GM19240 (cell line): ENCODE measurements around the gene RAPGEF5.

Experiments
- DNase-seq: peaks from one replicate; pipeline ENCODE4 v3.0.0; 2011; ENCODE audit warnings: low spot score; ENCODE audit not compliant: insufficient read length

The RAPGEF5 gene, protein sequence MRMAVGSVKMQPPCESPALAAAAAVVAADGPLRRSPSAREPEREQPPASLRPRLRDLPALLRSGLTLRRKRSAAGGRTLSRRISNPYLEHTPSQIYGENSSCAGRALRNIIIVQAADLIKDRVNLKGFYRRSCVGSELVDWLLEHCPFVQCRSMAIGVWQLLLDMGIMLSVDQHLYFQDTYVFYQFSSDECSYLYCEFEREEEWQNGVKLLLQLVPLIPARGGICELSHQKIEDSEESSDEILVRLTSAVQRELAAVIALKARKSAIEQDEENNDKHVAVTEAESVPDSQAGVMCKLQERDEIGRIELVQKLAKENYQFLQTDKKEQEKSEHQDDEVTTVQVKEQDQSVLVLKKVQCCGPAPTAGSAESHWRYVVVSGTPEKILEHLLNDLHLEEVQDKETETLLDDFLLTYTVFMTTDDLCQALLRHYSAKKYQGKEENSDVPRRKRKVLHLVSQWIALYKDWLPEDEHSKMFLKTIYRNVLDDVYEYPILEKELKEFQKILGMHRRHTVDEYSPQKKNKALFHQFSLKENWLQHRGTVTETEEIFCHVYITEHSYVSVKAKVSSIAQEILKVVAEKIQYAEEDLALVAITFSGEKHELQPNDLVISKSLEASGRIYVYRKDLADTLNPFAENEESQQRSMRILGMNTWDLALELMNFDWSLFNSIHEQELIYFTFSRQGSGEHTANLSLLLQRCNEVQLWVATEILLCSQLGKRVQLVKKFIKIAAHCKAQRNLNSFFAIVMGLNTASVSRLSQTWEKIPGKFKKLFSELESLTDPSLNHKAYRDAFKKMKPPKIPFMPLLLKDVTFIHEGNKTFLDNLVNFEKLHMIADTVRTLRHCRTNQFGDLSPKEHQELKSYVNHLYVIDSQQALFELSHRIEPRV

DNA sequence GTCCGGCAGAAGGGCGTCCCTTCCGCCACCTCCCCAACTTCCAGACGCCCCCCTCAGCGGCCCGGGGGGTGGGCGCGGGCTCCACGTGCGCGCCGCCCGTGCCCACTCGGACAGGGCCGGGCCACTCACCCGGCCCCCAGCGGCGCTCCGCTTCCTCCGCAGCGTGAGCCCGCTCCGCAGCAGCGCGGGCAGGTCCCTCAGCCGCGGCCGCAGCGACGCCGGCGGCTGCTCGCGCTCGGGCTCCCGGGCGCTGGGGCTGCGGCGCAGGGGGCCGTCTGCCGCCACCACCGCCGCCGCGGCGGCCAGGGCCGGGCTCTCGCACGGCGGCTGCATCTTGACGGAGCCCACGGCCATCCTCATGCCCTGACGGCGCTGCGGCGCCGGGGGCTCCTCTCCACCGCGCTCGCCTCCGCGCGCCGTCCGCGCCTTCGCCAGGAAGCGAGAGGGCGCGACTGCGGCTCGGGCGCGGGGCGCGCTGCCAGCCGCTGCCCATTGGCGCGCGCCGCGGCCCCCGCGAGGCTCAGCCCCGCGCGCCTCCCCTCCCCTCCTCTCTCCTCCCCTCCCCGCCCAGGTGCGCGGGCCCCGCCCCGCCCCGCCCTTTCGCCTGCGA lies at the start of gene RAPGEF5:
TSS of gene RAPGEF5 (minus strand) at position 454 of the 610 bp plus-strand sequence. CDS start at position 360, 94 bp downstream.
- DNase-seq: peak; percentile 29

DNA sequence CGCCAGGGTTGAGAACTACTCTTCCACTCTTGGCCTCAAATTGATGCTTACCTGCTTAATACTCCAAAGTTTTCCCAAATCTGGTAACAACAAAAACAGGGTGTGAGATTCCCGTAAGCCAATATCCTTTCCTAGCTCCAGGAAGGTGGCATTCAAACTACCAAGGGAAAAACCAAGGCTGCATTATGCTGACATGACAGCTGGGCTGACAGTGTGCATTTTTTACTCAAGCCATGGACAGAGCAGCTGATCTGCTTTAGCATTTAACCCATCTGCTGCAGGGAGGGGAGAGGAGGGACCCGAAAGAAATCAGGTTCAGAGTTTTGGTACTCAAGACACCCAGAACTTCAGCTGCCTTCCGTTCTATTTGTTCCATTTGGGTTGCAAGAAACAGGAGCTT lies 49.8 kb upstream of the RAPGEF5 start:
- no peak for DNase-seq

DNA sequence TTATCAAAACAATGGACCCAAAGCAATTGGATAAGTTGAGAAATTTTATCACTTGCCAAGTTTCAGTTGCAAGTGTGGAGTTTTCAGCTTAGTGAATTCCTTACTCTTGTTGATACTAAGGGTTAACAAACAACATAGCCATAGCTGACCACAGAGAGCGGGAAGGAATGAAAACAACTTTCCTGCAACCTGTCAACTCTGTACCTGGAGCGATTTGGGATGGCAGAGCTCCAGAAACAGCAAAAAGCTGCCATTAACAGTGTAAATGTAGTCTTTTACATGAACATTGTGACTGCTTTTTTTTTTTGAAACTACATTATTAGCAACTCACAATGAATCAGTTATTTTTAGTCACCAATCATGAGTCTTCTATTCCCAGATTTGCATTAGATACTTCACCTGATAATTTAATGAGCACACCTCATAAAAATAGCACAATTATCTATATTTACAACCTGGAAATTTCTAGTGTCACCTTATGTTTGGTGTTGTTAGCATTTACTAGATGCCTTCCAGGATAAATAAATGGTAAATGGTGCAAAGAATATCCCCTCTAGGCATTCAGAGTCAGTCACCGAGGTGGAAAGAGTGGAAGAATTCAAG lies 47.6 kb upstream of the RAPGEF5 start:
- no peak for DNase-seq

GRCh38 chr7:22403344-22403743 lies 46.4 kb upstream of the RAPGEF5 start:
- no peak for DNase-seq

- no peak for DNase-seq
These were observed 45.3 kb upstream of the RAPGEF5 start for GRCh38 chr7:22402250-22402649.

DNA sequence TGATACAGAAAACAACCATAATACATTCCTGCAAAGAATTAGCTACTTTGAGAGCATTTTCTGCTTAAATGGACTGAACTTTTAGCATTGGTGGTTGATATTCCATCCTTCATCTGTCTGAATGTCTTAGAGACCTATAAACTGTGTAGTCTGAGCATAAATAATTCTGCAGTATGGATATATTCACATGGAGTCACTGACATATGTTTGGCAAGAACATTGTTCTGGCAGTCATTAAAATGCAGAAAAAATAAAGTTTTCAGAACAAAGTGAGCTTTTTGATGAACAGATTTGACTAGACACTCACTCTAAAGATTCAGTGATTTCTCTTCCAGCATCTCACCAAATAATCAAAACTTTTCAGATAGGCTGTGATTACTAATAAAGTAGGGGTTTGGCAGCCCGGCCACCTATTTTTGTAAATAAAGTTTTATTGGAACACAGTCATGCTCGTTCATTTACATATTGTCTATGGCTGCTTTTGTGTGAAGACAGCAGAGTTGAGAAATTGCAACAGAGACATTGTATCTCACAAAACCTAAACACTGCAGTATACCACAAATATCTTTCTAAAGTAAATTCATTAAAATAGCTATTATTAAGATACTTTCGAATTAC lies 44.1 kb upstream of the RAPGEF5 start:
- DNase-seq: no peak

DNA sequence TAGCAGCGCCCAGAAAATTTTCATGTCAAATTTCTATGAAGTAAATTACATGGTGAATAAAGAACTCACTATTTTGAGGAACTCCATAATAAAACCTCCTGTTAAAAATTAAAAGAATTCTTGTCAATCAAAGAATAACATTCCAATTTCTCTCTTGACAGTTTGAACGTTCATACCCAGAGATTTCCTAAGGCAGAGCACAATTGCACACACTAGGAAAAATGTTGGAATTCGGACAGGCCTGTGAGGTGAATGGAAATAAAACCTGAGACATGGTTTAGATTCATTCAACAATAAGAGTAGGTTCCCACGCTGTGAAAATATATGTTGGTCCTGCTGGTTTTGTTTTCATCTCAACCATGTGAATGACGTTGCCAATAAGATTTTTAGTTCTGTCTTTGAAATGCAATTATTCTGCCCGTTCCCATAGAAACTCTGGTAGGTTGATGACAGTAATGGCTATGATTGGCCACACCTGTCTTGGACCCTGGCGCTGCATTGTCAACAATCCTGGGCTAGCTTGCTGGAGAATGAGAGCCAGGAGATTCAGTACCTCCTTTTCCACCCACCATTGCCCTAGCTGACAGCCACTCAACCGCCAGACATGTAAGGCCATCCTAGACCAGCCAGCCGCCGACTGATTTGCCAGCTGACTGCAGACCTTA lies 43.3 kb upstream of the RAPGEF5 start:
- DNase-seq: no peak

DNA sequence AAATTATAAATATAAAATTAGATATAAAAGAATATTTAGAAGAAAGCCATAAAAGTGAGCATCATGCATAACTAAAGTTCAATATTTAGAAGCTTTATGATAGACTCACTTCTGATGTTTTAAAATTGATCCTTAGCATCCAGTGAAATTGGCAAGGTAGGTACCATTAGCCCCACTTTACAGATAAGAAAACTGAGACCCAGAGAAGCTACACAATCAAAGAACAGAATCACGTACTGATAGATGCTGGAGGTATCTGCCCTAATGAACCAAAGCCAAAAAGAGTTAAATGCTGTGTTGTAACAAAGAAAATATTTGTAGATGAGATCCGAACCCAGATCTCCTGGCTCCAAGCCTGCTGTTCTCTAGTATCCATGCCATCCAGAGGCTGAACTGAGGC lies 42.6 kb upstream of the RAPGEF5 start:
- DNase-seq: no peak

DNA sequence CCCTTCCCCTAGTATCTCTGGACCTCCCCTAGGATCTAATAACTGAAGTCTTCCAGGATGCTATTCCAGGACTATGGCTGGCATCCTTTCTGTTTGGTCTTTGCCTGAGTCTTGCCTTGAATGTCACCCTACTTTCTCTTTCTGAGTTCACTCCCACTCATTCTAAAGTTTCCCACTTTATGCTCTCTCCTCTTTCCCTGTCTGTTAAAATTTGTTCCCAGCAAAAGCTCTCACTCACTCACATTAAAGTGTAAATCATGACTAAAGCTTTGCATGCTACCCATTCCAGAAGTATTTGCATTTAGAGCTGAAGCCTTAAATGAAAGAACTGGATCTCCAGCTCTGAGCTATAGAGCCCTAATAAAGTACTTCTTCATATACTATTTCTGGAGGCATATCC lies 42.1 kb upstream of the RAPGEF5 start:
- DNase-seq: no peak

- DNase-seq: no peak
These were observed 41.0 kb upstream of the RAPGEF5 start for GRCh38 chr7:22397981-22398380.

DNA sequence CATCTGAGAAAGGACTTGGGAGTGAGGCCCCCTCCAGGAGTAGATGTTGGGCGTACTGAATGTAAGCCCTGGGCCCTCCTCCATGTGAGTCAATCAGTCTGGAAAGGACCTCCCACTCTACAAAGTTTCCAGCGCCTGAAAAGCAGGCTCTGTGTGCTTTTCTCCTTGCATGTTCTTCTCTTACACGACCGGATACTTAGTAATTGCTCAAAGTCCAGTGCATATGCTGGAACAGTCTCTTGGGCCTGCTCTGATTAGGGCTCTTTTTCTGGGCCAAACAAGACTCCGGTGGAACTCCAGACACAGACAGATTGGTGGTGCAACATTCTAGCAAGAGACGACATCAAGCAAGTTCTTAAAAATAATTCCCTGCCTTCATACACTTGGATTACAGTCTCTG lies 38.3 kb upstream of the RAPGEF5 start:
- no peak for DNase-seq

GRCh38 chr7:22394739-22395138 lies 37.8 kb upstream of the RAPGEF5 start:
- DNase-seq: no peak

DNA sequence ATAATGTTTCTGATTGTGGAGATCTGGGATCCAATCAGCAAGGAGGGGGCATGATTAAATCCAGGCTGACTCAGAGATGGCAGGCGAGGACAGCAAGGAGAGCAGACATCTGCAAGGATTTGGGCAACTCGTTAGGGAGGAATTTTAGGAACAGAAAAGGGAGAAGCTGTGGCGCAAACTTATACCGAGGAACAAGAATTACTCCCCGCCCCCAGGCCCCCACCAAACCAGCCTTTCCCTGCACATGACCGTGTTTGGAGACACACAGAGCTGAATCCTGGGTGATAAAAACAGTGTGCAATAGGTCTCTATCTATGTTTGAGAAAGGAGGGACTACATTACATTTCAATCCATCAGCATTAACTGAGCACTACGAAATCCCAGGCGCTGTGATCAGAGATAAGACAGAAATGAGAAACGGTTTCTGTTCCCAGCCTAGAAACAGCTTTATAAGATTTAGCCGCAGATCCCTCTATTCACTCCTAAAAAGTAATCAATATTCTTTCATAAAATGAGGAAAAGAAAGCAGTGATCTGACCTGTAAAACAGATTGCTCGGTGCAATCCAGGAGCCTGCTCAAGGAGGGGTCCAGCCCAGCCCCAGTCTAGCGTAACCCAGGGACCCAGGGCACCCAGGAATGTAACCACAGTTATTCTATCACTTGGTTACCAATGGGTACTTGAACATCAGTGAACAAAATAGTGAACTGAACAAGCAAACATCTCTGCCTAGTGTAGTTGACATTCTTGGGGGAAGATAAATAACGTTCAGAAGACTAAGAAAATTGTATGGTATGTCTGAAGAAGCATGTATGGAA lies 37.2 kb upstream of the RAPGEF5 start:
- no peak for DNase-seq

DNA sequence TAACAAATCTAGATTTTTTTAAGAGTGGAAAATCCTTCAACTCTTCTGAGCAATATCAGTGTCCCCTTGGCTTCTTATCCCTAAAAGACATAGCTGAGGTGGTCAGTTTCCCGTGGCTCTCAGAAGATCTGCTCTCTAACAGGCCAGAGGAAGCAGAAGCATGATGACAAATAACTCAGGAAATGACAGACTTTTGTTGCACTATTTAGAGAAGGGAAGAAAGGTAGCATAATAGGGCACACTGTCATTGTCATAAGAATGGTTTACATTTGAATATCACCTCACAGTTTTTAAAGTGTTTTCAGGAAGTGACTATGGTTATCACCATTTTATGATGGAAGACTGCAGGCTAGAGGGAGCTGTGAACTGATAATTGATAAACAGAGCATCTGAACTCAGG lies 33.6 kb upstream of the RAPGEF5 start:
- DNase-seq: no peak

GRCh38 chr7:22389892-22390291 lies 32.9 kb upstream of the RAPGEF5 start:
- DNase-seq: no peak

- DNase-seq: no peak
These were observed 30.6 kb upstream of the RAPGEF5 start for GRCh38 chr7:22387583-22387982.

DNA sequence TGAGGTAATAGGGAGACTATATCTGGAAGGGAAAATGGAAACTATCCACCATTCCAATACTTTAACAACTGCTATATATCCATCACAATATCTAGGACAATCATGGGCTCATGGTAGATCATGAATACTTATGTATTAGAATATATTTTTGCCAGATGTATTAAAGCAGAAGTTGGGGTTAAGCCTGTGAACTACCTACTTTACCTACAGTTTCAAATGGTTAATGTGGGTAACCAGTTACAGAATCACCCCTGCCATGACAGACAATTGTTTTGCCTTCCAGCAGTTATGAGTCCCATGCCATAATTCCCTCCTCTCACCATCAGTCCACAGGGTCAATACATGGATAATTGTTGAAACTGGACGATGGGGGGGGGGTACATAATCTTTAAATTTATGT lies 29.9 kb upstream of the RAPGEF5 start:
- no peak for DNase-seq

- DNase-seq: no peak
These were observed 29.4 kb upstream of the RAPGEF5 start for GRCh38 chr7:22386206-22386858.

DNA sequence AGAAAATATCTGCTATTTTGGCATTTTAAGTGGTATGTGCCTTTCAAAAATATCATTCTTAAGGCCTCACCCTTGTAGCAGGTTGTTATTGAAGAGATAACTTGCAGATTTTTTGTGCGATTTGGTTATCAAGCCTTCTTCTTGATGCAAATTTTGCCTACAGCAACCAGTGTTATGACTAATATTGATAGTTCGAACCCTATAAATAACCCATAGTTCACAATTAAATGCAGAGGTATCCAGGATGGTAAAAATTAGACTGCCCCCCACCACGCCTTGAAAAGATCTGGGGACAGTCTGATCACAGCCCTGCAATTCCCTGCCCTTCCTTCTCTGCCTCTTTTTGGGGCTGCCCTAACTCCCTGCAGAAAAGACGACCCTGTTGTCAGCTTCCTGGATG lies 28.4 kb upstream of the RAPGEF5 start:
- no peak for DNase-seq
